Activated CD8-positive, alpha-beta memory T cell treated with anti-CD3 and anti-CD28 coated beads, Interleukin-2, amount 50 U/mL, for 4 hours (primary cell): ENCODE data around the gene TRPC4AP.

Source experiments
- DNase-seq: peaks from one replicate; pipeline ENCODE4 v3.0.0-alpha.2; 2020

The TRPC4AP gene

GRCh38 chr20:34956751-34957472, 135.7 kb downstream of the TRPC4AP start:
- no peak for DNase-seq

GRCh38 chr20:34956041-34956458, 136.6 kb downstream of the TRPC4AP start:
- DNase-seq: no peak

GRCh38 chr20:34955231-34956040, 137.2 kb downstream of the TRPC4AP start, which contains the start of the genes GSS and MYH7B:
GSS (minus strand) TSS chr20:34955806; CDS start chr20:34951852, 3,954 bp downstream.
MYH7B (plus strand) TSS chr20:34955868; CDS start chr20:34978006, 22,138 bp downstream.
- peak; percentile 97 for DNase-seq

GRCh38 chr20:34954904-34955230, 137.7 kb downstream of the TRPC4AP start:
- no peak for DNase-seq

DNA sequence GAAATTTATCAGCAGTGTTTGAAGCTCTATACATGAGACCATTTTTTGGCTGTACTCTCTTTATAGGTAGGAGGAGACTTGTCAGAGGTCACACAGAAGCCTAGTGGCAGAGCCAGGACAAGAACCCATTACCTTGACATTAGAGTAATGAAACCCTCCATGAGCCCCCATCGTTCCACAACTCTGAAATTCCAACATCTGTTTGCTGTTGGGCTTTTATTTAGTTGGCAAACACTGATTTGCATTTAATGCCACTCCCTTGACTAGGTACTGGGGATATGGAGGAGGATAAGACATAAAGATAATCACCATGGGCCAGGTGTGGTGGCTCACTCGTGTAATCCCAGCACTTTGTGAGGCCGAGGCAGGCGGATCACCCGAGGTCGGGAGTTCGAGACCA, 138.6 kb downstream of the TRPC4AP start:
- no peak for DNase-seq

DNA sequence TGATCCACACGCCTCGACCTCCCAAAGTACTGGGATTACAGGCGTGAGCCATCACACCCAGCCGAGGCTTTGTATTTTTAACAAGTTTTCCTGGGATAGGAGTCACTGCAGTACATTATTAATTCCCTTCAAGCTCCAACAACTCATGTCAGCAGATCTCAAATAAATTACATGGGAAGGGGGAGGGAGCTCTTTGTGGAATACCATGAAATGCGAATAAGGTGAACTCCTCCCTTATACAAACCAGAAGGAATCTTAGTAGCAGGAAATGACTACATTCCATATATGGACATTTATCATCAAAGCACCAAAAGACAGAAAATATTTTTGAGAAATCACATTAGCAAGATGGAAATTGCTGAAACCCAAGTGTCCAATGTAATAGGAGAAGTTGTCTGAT, 139.9 kb downstream of the TRPC4AP start:
- DNase-seq: no peak
